GM12801 (cell line): ENCODE measurements around the gene DIAPH3.

Experiments used
- CTCF ChIP-seq: IDR thresholded peaks from one replicate; pipeline ENCODE4 v1.5.1; 2011; ENCODE audit warnings: control low read depth; ENCODE audit not compliant: insufficient read length; ENCODE audit errors: extremely low read depth

Gene DIAPH3

DNA sequence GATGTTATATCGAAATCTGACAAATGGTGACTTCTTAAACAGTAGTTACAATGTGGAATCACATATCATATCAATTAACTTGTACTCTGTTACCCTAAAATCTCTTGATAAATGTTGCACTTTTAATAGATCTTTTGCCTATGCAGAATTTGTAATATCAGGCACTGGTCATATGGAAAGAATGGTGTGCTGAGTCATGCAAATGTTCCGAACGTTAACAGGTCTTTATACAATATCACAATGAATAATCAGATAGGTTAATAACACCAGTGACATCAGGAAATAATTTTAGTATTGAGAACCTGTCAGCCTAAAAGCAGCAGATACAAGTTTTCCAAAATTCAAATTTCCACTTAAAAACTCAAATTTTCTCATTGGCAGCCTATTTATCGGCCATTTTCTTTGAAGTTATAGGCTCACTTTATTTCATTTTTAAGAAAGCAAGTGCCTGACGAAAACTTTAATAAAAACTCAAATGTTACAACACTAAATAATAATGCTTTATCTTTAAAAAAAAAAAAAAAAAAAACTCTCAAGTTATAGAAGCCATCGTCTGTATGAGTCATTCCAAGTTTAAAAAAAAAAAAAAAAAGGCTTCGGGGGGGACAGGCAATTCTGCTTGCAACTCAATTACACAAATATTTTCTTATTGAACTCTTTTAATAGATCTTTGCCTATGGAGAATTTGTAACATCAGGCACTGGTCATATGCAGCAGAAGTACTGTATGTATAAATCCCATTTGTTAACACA lies 180.9 kb downstream of the DIAPH3 start:
- no peak for TF ChIP-seq CTCF

- no peak for TF ChIP-seq CTCF
These were observed 184.1 kb downstream of the DIAPH3 start for GRCh38 chr13:59979589-59979988.

DNA sequence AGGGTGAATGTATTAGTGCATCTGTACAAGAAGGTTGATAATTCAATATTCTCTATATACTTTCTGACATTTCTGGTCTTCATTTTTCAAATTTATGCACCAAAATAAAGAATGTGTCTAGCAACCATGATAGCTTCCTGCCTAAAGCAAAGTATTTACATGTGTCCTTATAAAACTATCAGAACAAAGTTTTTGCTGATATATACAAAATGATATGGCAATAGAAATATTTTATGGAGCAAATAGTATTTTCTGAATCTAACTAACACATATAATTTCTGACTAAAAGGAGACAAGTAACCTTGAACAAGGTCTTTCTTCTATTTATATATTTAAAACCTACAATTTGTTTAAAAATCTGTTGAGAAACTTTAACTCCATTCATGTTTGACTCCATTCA lies 184.9 kb downstream of the DIAPH3 start:
- no peak for TF ChIP-seq CTCF

DNA sequence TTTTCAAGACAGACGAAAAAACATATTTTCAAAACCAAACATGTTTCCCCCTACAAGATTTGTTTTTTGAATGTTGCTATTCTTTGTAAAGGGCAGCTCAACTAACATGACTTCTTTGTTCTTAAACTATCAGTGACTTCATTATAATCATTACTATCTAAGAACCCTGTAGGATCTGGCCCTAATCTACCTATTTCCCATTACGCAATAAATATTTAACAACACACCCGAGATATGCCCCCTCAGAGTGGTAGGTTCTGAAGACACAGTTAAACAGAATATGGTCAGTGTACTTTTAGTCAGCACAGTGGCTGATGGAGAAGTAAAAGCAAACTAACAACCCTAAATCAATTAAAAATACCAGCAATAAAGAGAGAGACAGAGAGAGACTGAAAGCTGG lies 186.9 kb downstream of the DIAPH3 start:
- TF ChIP-seq CTCF: no peak

- no peak for TF ChIP-seq CTCF
These were observed 187.8 kb downstream of the DIAPH3 start for GRCh38 chr13:59975807-59976435.

GRCh38 chr13:59970847-59971246 lies 192.9 kb downstream of the DIAPH3 start:
- TF ChIP-seq CTCF: no peak

- no peak for TF ChIP-seq CTCF
These were observed 199.9 kb downstream of the DIAPH3 start for GRCh38 chr13:59963827-59964226.
